A549 treated with Hydrocortisone at 1 μM for 4 hours (cell line): ENCODE data around the gene CYTIP. TPM values are rescaled to one million over a fixed set of nuclear protein-coding genes. Genes with fewer than 3 reads are reported as not detected.

Experiments
- total RNA-seq: library from RNA; stranded (reverse); fragments of 200-300 nt; extraction: Qiagen RNA extraction; gene quantifications from 5 replicates; pipeline ENCODE4 v1.2.3, GENCODE V29; 2022

CYTIP gene
- total RNA-seq: 0.09 to 0.22 TPM (median 0.20 TPM) in 3 of 5 replicates, not detected in the others

GRCh38 chr2:157443795-157444640 lies at the start of gene CYTIP:
CYTIP (minus strand) TSS chr2:157444089; CDS start chr2:157444020, 69 bp downstream.

Other genes starting within 250 kb of the CYTIP start
- 1.9 to 2.8 TPM (median 2.1 TPM) in 5 replicates for gene GALNT5, start 186.4 kb downstream of the CYTIP start, total RNA-seq
- gene ERMN, start 118.3 kb downstream of the CYTIP start, total RNA-seq: not detected in 5 replicates
- gene ACVR1C, start 184.8 kb upstream of the CYTIP start, total RNA-seq: 0.02 to 0.05 TPM in 2 of 5 replicates, not detected in the others